Transverse colon (tissue), 4 donors: ENCODE results near the gene MED29. TPM values are rescaled to one million over a fixed set of nuclear protein-coding genes. Genes with fewer than 3 reads are reported as not detected.
"Not testable (repeated sequence)": the region's sequence is repeated elsewhere in the genome, so short reads cannot be mapped to it uniquely, and the experiment has no call there.

Experiments
- DNase-seq: peaks from one replicate; pipeline ENCODE4 v3.0.0-alpha.2; 2019
- H3K27ac ChIP-seq, 4 donors: fragments of 200-600 bp; sonication (generic); 2 replicates each; pipeline ENCODE4 v1.5.1; 2016 to 2018; ENCODE audit warnings: inconsistent platforms in 4 of 4
- H3K27me3 ChIP-seq: fragments of 200-600 bp; sonication (generic); 2 replicates; pipeline ENCODE4 v1.5.1; 2017; ENCODE audit warnings: inconsistent platforms
- H3K36me3 ChIP-seq, 4 donors: fragments of 200-600 bp; sonication (generic); 2 replicates each; pipeline ENCODE4 v1.5.1; 2017 to 2019; ENCODE audit warnings: inconsistent platforms in 4 of 4
- H3K4me1 ChIP-seq, 4 donors: fragments of 200-600 bp; sonication (generic); 2 replicates each; pipeline ENCODE4 v1.5.1; 2017 to 2020; ENCODE audit warnings: inconsistent platforms in 4 of 4
- H3K4me3 ChIP-seq, 4 donors: fragments of 200-600 bp; sonication (generic); 1 replicate in 1 of 4; 2 replicates in 3 of 4; pipeline versions ENCODE4 v1.5.1 to v1.6.1; 2017 to 2019; ENCODE audit warnings: inconsistent platforms in 4 of 4
- H3K9me3 ChIP-seq, 2 donors: fragments of 200-600 bp; sonication (generic); 2 replicates each; pipeline ENCODE4 v1.5.1; 2017 to 2019; ENCODE audit warnings: inconsistent platforms in 2 of 2
- CTCF ChIP-seq, 5 experiments: fragments of 200-600 bp in 3 of 5; fragments of 450-650 bp in 2 of 5; sonication (generic) in 3 of 5; IDR thresholded peaks; 1 replicate in 2 of 5; 2 replicates in 3 of 5; pipeline ENCODE4 v1.5.1; 2016 to 2017; ENCODE audit warnings: antibody characterized with exemption in 5 of 5, inconsistent platforms in 3 of 5, mild to moderate bottlenecking in 2 of 5, moderate library complexity in 1 of 5
- EP300 ChIP-seq: sonication (generic); formaldehyde crosslinking; IDR thresholded peaks from one replicate; pipeline ENCODE4 v1.6.1; 2017; ENCODE audit warnings: antibody characterized with exemption, low read depth
- POLR2A ChIP-seq: fragments of 450-650 bp; IDR thresholded peaks from one replicate; pipeline ENCODE4 v1.6.1; 2016; ENCODE audit warnings: antibody characterized with exemption, mild to moderate bottlenecking, moderate library complexity
- POLR2AphosphoS5 ChIP-seq, 3 donors: sonication (generic); formaldehyde crosslinking; IDR thresholded peaks; one replicate each; pipeline ENCODE4 v1.6.1; 2016; ENCODE audit warnings: antibody characterized with exemption in 3 of 3
- WGBS, 2 donors: methylation state at CpG; one replicate each; pipeline ENCODE4 v1.1.5; 2018; ENCODE audit warnings: low coverage in 1 of 2; 5-methylcytosine and 5-hydroxymethylcytosine counted together
- in situ Hi-C, 4 donors: fragments of 200-750 bp; cut with MboI; loops; one replicate each; pipeline versions ENCODE4 v1.15.0 to v1.15.1; 2017; ENCODE audit warnings: low sequenced_read_pairs in 3 of 4, low pct_ligation_motif_present in 1 of 4, low pct_unique_long_range_greater_than_20kb in 1 of 4
- intact Hi-C: fragments of 100-400 bp; cut with DNase I; formaldehyde crosslinking; loops from one replicate; pipeline ENCODE4 v1.15.1; 2023; ENCODE audit warnings: low total_unique reads
- total RNA-seq, 4 donors: library from RNA; depleted of rRNA; stranded (reverse); fragments of >200 nt; gene quantifications; one replicate each; pipeline ENCODE4 v1.1.0, GENCODE V29; 2016

Gene MED29
- total RNA-seq, 4 donors from 2014 or later = 22.8 to 37.4 (median 27.8) TPM

- intact Hi-C loops (no loop called here), in situ Hi-C loops (no loop called here)
- H3K4me3 ChIP-seq = no peak overlapping the region
These were observed 19.0 kb upstream of the MED29 start for GRCh38 chr19:39372047-39372802.

GRCh38 chr19:39372941-39373340, 18.2 kb upstream of the MED29 start:
- no peak for DNase-seq
- Histone ChIP-seq H3K36me3 (peaks cover 0 to 32% (median 12%) of the 10 kb centered on the region in 4 donors), H3K4me3 (no peak overlapping the region), H3K9me3 (no peaks in the 10 kb centered on the region), H3K27me3 (no peaks in the 10 kb centered on the region), H3K27ac (peak overlapping the region; percentile 80 to 95 (median 84)), H3K4me1 (peaks cover 8 to 20% (median 13%) of the 10 kb centered on the region in 4 donors)
- intact Hi-C loops = no loop called here
- TF ChIP-seq POLR2AphosphoS5 (IDR thresholded peaks at IDR 0.05) = no peak
- in situ Hi-C loops = no loop called here
- 73% methylated on average over 2 of the region's 2 CpGs; no CpG with 5 or more reads in 1 of the 2 donors for WGBS, 2 donors

More at GRCh38 chr19:39372047-39372802, 19.0 kb upstream of the MED29 start:
- Histone ChIP-seq H3K27ac (peak overlapping the region; percentile 80 to 95 (median 84)), H3K9me3 (no peaks in the 10 kb centered on the region), H3K36me3 (peaks cover 0 to 25% (median 9%) of the 10 kb centered on the region in 4 donors), H3K27me3 (no peaks in the 10 kb centered on the region), H3K4me1 (peaks cover 8 to 20% (median 13%) of the 10 kb centered on the region in 4 donors)
- DNase-seq = peak; percentile 57
- WGBS, 2 donors = 39 to 61% methylated on average over 4 to 8 of the region's 8 CpGs
- peak; percentile 26 to 42 (median 33) for TF ChIP-seq POLR2AphosphoS5 (IDR thresholded peaks at IDR 0.05)
- no peak for TF ChIP-seq EP300

- Histone ChIP-seq H3K4me3 (no peak overlapping the region), H3K4me1 (peaks cover 8 to 20% (median 13%) of the 10 kb centered on the region in 4 donors), H3K36me3 (peaks cover 0 to 53% (median 23%) of the 10 kb centered on the region in 4 donors), H3K27ac (no peak overlapping the region), H3K27me3 (no peaks in the 10 kb centered on the region), H3K9me3 (no peaks in the 10 kb centered on the region)
- DNase-seq = no peak
- intact Hi-C loops (no loop called here), in situ Hi-C loops (no loop called here)
- TF ChIP-seq EP300 (no peak), POLR2AphosphoS5 (IDR thresholded peaks at IDR 0.05) (no peak), POLR2A (no peak), CTCF (IDR thresholded peaks at IDR 0.05) (no peak)
These were observed 15.2 kb upstream of the MED29 start for GRCh38 chr19:39375929-39376328.

GRCh38 chr19:39377373-39378362, 13.5 kb upstream of the MED29 start:
- no peak overlapping the region for H3K4me3 ChIP-seq
- intact Hi-C loops = no loop called here
- in situ Hi-C loops = no loop called here
- no peak overlapping the region for H3K27ac ChIP-seq
- peaks cover 0 to 62% (median 26%) of the 10 kb centered on the region in 4 donors for H3K36me3 ChIP-seq
- DNase-seq = no peak
- H3K27me3 ChIP-seq = no peaks in the 10 kb centered on the region
- WGBS, 2 donors = 84% methylated on average over 18 of the region's 18 CpGs; no CpG with 5 or more reads in 1 of the 2 donors
- peaks cover 5 to 12% (median 10%) of the 10 kb centered on the region in 4 donors for H3K4me1 ChIP-seq
- TF ChIP-seq EP300 (no peak), POLR2A (no peak), POLR2AphosphoS5 (IDR thresholded peaks at IDR 0.05) (no peak), CTCF (IDR thresholded peaks at IDR 0.05) (no peak)
- H3K9me3 ChIP-seq = no peaks in the 10 kb centered on the region

GRCh38 chr19:39379366-39379765, 11.8 kb upstream of the MED29 start:
- H3K36me3 ChIP-seq = peaks cover 0 to 69% (median 26%) of the 10 kb centered on the region in 4 donors
- DNase-seq, in situ Hi-C loops, H3K4me3 ChIP-seq, H3K27me3 ChIP-seq, intact Hi-C loops, H3K27ac ChIP-seq, H3K9me3 ChIP-seq, H3K4me1 ChIP-seq: not testable (repeated sequence)
- WGBS, 2 donors = 96% methylated on average over 4 of the region's 4 CpGs; no CpG with 5 or more reads in 1 of the 2 donors
